ENCODE measurements around the gene RAP1GAP. TPM values are rescaled to one million over a fixed set of nuclear protein-coding genes. Genes with fewer than 3 reads are reported as not detected.
"Not testable (repeated sequence)": the region's sequence is repeated elsewhere in the genome, so short reads cannot be mapped to it uniquely, and the experiment has no call there.

Gene RAP1GAP
- polyA plus RNA-seq, 1 donor: 20.2 TPM

GRCh38 chr1:21680381-21680780 is 11.2 kb upstream of the RAP1GAP start:
- no peak for DNase-seq

GRCh38 chr1:21677168-21677567 is 8.0 kb upstream of the RAP1GAP start:
- no peak for DNase-seq

- DNase-seq: no peak
Observed at GRCh38 chr1:21674957-21675356, 5.8 kb upstream of the RAP1GAP start.

GRCh38 chr1:21673853-21674252 is 4.7 kb upstream of the RAP1GAP start:
- not testable (repeated sequence) for DNase-seq

DNA sequence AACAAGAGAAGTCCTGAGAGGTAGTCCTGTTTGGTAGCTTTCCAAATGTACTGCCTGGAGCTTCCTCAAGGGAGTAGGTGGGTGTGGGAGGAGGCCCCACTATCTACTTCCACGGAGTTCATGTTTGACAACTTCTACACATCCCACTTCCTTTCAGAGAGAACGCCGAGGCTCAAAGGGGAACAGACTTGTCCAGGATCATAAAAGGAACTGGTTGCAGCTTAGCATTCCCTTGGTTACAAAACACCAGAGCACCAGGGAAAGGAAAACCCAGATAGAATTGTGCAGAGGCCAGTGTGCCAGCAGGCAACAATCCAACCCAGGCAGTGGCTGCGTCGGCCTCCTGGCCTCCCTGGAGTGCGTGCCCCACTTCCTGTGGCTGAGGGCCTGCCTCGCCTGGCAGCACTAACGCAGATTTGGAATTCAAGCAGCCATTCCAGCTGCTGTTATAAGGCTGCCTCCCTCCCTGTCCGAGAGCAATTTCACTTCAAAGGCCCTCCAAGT is 4.2 kb upstream of the RAP1GAP start:
- no peak for DNase-seq

DNA sequence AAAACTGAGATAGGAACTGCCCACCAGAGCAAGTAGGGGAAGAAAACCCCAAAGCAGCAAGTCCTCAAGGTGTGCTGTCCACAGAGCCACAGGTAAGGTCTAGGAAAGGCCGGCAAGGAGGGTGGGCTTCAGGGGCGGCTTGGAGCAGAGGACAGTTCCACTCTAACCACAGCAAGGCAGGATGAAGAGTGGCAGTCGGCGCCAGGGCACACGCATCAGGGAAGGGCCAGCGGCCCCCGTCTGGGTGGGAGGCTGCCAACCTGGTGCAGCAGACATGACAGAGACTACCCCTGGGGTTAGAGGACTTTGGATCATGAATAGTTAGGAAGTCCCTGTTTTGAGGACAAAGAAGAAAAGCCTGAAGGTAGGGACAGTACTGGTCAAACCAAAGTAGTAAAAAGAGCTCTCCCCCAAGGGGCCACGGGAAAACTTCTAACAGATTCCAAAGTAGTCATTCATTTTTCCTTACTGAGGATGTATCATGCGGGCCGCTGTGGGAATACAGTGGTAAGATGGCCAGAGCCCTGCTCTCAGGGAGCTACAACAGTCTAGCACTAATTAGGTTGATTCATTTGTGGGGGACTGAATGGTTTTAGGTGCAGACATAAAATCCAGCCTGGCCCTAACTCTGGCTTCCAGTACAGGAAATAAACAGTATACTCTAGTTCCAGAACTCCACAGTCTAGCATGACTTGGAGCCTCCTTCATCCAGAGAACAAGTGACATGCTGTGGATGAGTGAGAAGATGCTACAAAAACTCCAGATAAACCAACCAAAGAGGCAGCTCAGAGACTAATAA is 3.5 kb upstream of the RAP1GAP start:
- no peak for DNase-seq

GRCh38 chr1:21671915-21672314 is 2.8 kb upstream of the RAP1GAP start:
- DNase-seq: no peak

GRCh38 chr1:21670956-21671902 is 2.1 kb upstream of the RAP1GAP start:
- no peak for DNase-seq

DNA sequence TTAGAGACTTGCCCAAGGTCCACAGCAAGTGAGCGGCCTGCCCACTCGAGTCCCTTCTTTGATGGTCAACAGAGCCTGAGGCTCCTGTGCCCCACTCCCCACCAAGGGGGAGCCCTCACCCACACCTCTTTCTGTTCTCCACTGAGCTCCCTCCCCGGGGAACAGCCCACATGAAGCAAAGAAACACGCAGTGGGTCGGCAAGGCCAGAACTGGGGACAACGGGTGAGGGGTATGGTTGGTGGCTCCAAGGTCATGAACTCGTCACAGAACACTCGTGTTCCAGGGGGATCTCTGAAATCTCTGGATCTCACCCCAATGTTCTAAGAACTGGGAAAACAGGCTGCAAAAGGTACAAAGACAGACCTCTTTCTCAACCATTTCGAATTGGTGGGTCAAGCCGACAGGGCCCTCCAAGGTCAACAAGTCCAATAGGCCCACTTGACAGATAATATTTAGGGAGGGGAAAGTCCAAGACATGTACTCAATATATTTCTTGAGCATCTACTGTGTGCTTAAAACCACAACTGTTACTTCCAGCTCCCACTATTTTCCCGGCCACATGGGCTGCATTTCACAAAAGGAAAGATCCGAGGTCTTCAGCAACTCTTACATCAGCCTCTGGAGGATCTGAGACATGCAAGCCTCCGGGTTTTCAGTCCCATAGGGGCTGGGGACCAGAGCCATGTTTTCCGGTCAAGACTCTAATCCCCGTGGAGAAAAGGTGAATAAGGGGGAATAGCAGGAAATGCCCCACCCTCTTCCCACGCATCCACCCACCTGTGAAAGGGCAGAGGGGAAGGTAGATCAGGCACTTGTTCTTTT is 1.1 kb upstream of the RAP1GAP start:
- DNase-seq: no peak

GRCh38 chr1:21668951-21669257 is 253 bp downstream of the RAP1GAP start:
- DNase-seq: no peak

- DNase-seq: no peak
Observed at GRCh38 chr1:21668232-21668950, 766 bp downstream of the RAP1GAP start.

GRCh38 chr1:21667348-21668231 is 1.6 kb downstream of the RAP1GAP start:
- DNase-seq: no peak

GRCh38 chr1:21666576-21667320 is 2.4 kb downstream of the RAP1GAP start:
- no peak for DNase-seq

DNA sequence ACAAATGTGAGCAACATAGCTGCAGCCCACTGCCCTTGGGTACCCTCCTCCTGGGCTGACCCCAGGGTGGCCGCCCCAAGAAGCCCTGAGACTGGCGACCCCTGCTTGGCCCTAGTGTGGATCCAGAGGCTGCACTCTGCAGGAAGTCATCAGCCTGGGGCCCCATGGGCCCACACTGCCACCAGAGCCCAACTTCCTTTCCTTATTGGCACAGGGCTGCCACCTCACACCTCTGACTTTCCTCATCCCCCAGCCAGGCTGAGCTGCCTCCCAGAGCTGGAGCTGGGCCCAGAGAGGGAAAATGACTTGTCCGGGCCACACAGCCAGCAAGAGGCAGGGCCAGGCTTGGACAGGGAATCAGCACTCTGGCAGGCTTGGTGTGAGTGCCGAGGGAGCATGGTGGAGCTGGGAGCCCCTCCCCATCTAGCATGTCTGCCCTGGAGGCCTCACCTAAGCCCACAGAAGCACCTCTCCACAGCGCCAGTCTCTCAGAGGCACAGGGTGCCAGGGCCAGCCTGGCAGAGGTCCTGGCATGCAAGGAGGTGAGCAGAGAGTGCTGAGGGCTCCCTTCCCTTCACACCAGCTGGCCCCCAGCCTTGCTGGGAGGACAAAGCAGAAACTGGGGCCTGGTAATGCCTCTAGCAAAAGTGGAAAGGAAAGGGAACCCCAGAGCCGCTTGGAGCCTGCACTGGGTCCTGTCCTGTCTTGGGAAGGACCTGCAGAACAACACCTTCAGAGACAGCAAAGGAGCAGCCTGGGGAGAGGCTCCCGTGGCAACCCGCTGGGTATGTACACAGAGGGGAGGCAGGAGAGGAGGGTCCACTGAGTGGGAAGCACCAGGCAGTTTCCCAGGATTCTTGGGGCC is 3.2 kb downstream of the RAP1GAP start:
- DNase-seq: no peak

DNA sequence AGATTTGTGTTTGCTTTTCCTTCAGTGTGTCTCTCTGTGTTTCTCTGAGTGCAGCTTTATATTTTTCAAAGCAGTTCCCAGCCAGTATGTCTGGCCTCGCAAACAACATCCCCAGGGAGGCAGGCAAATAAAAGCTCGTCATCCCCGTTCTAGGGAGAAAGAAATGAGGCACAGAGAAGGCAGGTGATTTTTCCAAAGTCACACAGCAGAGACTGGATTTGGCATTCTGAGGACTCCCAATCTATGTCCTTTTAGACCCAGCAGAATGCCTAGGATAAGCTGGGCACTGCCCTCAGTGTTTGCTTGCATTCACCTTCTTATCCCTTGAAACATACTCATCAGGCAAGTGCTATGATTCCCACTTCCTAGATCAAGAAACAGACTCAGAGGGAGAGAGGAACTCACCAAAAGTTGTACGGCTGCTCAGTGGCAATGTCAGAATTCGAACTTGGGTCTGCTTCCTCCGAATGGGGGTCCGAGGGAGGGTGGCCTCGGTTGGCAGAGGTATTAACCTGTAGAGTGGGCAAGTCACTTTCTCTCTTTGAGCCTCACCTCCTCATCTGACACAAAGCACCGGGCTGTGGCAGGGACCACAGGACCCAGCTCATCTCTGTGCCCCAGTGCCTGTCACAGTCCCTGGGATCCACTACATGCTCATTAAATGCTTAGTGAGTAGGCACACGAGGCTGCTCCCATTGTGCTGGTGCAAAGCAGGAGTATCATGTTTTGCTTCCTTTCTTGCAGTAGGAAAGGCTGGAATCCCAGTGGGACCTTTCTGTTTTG is 4.2 kb downstream of the RAP1GAP start:
- DNase-seq: no peak

- DNase-seq: no peak
Observed at GRCh38 chr1:21663951-21664805, 5.0 kb downstream of the RAP1GAP start.

Data from left kidney (tissue), 2 donors.